B cell (primary cell): ENCODE data around the gene TMEM140. TPM values are rescaled to one million over a fixed set of nuclear protein-coding genes. Genes with fewer than 3 reads are reported as not detected.

Source experiments
- ATAC-seq: fragments of 200-7000 bp; cut with Tn5 transposase; one replicate; pipeline ENCODE4 v1.10.0; 2021; ENCODE audit warnings: low read depth, mild to moderate bottlenecking, moderate number of reproducible peaks, moderate library complexity
- CTCF ChIA-PET: fragments of 350-600 bp; sonication (Branson Sonifier 250); formaldehyde crosslinking; loops from one replicate; lab custom pipeline; 2021; ENCODE audit warnings: antibody characterized with exemption, inconsistent platforms; lab: Charles Lee
- POLR2A ChIA-PET: fragments of 350-600 bp; sonication (Branson Sonifier 250); formaldehyde crosslinking; loops from one replicate; lab custom pipeline; 2021; ENCODE audit warnings: antibody characterized with exemption; lab: Charles Lee
- DNase-seq: peaks from one replicate; pipeline ENCODE4 v3.0.0; 2013
- H2AFZ ChIP-seq: 2 replicates; pipeline ENCODE4 v1.6.1; 2012; ENCODE audit warnings: mild to moderate bottlenecking, low read depth, low read length; ENCODE audit not compliant: insufficient read depth, poor library complexity, severe bottlenecking
- H3K27ac ChIP-seq, 2 donors: 1 replicate in 1 of 2; 2 replicates in 1 of 2; pipeline ENCODE4 v1.5.1; 2012 to 2013; ENCODE audit warnings: low read length in 2 of 2, mild to moderate bottlenecking in 2 of 2, moderate library complexity in 1 of 2
- H3K27me3 ChIP-seq, 4 experiments: fragments of 200-600 bp in 1 of 4; sonication (generic) in 1 of 4; replicated peaks in 1 of 4; 1 replicate in 2 of 4; 2 replicates in 2 of 4; pipeline versions ENCODE4 v1.6.1 to v1.7.0; 2013 to 2016; ENCODE audit warnings: low read length in 3 of 4, mild to moderate bottlenecking in 2 of 4, mixed read lengths in 1 of 4, moderate library complexity in 1 of 4; ENCODE audit not compliant: insufficient read depth in 4 of 4, control insufficient read depth in 3 of 4; ENCODE audit errors: control extremely low read depth in 1 of 4
- H3K36me3 ChIP-seq, 2 experiments: replicated peaks in 1 of 2; 1 replicate in 1 of 2; 2 replicates in 1 of 2; pipeline versions ENCODE4 v1.6.1 to v1.7.1; 2013; ENCODE audit warnings: low read length in 1 of 2; ENCODE audit not compliant: insufficient read depth in 2 of 2, control insufficient read depth in 1 of 2; ENCODE audit errors: control extremely low read depth in 1 of 2, extremely low read depth in 1 of 2
- H3K4me1 ChIP-seq, 2 donors: fragments of 200-600 bp in 1 of 2; sonication (generic) in 1 of 2; 1 replicate in 1 of 2; 2 replicates in 1 of 2; pipeline versions ENCODE4 v1.5.1 to v1.6.1; 2013 to 2017; ENCODE audit warnings: low read length in 2 of 2; ENCODE audit not compliant: control insufficient read depth in 2 of 2, insufficient read depth in 2 of 2
- H3K4me2 ChIP-seq: replicated peaks from 2 replicates; pipeline ENCODE3; 2012; ENCODE audit warnings: mild to moderate bottlenecking, low read depth, low read length; ENCODE audit not compliant: poor library complexity, severe bottlenecking
- H3K4me3 ChIP-seq, 5 experiments: fragments of 200-600 bp in 1 of 5; sonication (generic) in 1 of 5; 1 replicate in 3 of 5; 2 replicates in 2 of 5; pipeline versions ENCODE4 v1.5.1 to v1.7.0; 2011 to 2016; ENCODE audit warnings: low read length in 4 of 5, mild to moderate bottlenecking in 4 of 5, low read depth in 2 of 5, control low read depth in 1 of 5, moderate library complexity in 1 of 5; ENCODE audit not compliant: insufficient read depth in 1 of 5; ENCODE audit errors: control extremely low read depth in 1 of 5, extremely low read depth in 1 of 5
- H3K79me2 ChIP-seq: fragments of 200-600 bp; sonication (generic); one replicate; pipeline ENCODE4 v1.6.0; 2016; ENCODE audit warnings: low read length; ENCODE audit not compliant: control insufficient read depth, insufficient read depth
- H3K9ac ChIP-seq: fragments of 200-600 bp; sonication (generic); 2 replicates; pipeline ENCODE4 v1.6.1; 2017; ENCODE audit warnings: mild to moderate bottlenecking, low read length, moderate library complexity
- H3K9me3 ChIP-seq, 3 donors: one replicate each; pipeline versions ENCODE4 v1.6.1 to v1.7.1; 2013; ENCODE audit warnings: low read length in 2 of 3; ENCODE audit not compliant: control insufficient read depth in 2 of 3, insufficient read depth in 1 of 3; ENCODE audit errors: control extremely low read depth in 1 of 3
- H4K20me1 ChIP-seq: 2 replicates; pipeline ENCODE4 v1.6.0; 2012; ENCODE audit warnings: mild to moderate bottlenecking, low read length; ENCODE audit not compliant: insufficient read depth, control insufficient read depth, poor library complexity, severe bottlenecking
- H3K27ac Mint-ChIP-seq: one replicate; pipeline ENCODE4 v1.8.0; 2021; ENCODE audit warnings: mixed read lengths
- H3K27me3 Mint-ChIP-seq: one replicate; pipeline ENCODE4 v1.8.0; 2021; ENCODE audit warnings: mixed read lengths
- H3K4me1 Mint-ChIP-seq: one replicate; pipeline ENCODE4 v1.8.0; 2021; ENCODE audit warnings: mixed read lengths
- H3K4me3 Mint-ChIP-seq: one replicate; pipeline ENCODE4 v1.8.0; 2021; ENCODE audit warnings: mixed read lengths
- H3K9me3 Mint-ChIP-seq: one replicate; pipeline ENCODE4 v1.8.0; 2022; ENCODE audit warnings: mixed read lengths; ENCODE audit not compliant: insufficient read depth
- EZH2 ChIP-seq: IDR thresholded peaks from 2 replicates; pipeline ENCODE4 v1.6.1; 2012; ENCODE audit warnings: borderline replicate concordance, low read depth, mild to moderate bottlenecking, moderate library complexity, low read length; ENCODE audit not compliant: insufficient read depth, poor library complexity, severe bottlenecking
- WGBS: methylation state at CpG from one replicate; pipeline ENCODE4 v1.1.5; 2013; ENCODE audit warnings: missing lambda C conversion rate; ENCODE audit not compliant: insufficient coverage; 5-methylcytosine and 5-hydroxymethylcytosine counted together
- intact Hi-C: fragments of 100-400 bp; cut with micrococcal nuclease; formaldehyde crosslinking; loops from one replicate; pipeline ENCODE4 v1.10.0; 2022
- polyA plus RNA-seq: library from polyadenylated mRNA; depleted of rRNA; stranded (reverse); fragments of >200 nt; gene quantifications from 2 replicates; pipeline ENCODE4 v1.2.3, GENCODE V29; 2012
- total RNA-seq, 2 donors: library from RNA; stranded (reverse); fragments of 120-200 nt in 1 of 2; gene quantifications; 1 replicate in 1 of 2; 2 replicates in 1 of 2; pipeline versions ENCODE4 v1.2.3 to v1.2.4, GENCODE V29; 2013 to 2022
- TF ChIP-seq, protein P1 (sequence below): fragments of 200-600 bp; IDR thresholded peaks from one replicate; pipeline ENCODE4 v1.8.0; 2022; ENCODE audit warnings: antibody characterized with exemption, mild to moderate bottlenecking

Gene TMEM140
- total and polyA plus RNA-seq, 2 donors (not counting 1 experiment from before 2014, with no cell fraction given), result 3.8 to 79.1 TPM

DNA sequence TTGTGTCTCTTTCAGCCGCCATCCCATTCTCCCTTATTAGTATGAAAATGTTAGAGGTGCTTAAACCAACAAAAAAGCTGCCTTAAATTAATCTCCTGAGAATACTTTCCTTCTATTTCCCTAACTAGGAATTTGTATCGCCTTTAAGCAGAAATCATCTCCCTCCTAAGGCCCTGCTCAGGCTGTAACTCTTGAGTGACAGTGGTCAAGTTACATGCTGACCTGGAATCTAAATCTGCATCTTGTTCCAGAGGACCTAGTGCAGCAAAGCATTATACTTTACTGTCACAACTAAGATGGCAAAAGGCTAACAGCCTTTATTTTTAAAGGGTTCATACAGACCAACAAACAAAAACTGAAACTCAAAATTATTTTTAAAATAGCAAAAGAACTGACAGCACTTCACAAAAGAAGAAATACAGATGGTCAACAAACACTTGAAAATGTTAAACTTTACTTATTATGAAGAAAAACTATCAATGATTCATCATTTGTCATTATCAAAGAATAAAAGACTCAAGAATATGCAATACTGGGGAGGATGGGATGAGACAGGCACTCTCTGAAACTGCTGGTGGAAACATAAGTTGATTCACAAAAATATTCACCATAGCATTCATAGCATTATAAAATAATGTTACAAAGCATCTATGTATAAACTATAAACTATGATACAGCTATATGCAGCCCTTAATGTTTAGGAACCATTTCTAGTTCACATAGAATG lies 11.7 kb downstream of the TMEM140 start:
- POLR2A ChIA-PET, result interaction anchor here (0.7 to 2.9 kb wide), 6 partner anchors 8 to 1559 kb away, joined by 3 to 22 read pairs (median 6); partner anchors contain the start of genes AGBL3, CYREN and TMEM140
- peaks cover 74% of the 10 kb centered on the region for H3K79me2 ChIP-seq
- peak overlapping the region; percentile 50 for H3K27ac Mint-ChIP-seq
- no peak for DNase-seq
- no peak overlapping the region for H3K4me3 ChIP-seq
- TF ChIP-seq, protein P1, sequence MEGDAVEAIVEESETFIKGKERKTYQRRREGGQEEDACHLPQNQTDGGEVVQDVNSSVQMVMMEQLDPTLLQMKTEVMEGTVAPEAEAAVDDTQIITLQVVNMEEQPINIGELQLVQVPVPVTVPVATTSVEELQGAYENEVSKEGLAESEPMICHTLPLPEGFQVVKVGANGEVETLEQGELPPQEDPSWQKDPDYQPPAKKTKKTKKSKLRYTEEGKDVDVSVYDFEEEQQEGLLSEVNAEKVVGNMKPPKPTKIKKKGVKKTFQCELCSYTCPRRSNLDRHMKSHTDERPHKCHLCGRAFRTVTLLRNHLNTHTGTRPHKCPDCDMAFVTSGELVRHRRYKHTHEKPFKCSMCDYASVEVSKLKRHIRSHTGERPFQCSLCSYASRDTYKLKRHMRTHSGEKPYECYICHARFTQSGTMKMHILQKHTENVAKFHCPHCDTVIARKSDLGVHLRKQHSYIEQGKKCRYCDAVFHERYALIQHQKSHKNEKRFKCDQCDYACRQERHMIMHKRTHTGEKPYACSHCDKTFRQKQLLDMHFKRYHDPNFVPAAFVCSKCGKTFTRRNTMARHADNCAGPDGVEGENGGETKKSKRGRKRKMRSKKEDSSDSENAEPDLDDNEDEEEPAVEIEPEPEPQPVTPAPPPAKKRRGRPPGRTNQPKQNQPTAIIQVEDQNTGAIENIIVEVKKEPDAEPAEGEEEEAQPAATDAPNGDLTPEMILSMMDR, result no peak
- no peak for TF ChIP-seq EZH2
- H3K27me3 Mint-ChIP-seq, result no peaks in the 10 kb centered on the region
- peaks cover 1 to 17% (median 16%) of the 10 kb centered on the region in 3 donors for H3K9me3 ChIP-seq
- ATAC-seq, result no peak
- H3K27ac ChIP-seq, result peak overlapping the region in 1 of 2 donors; percentile 59
- CTCF ChIA-PET, result interaction anchor here (1.1 to 4.9 kb wide), 5 partner anchors 10 to 176 kb away, joined by 3 to 47 read pairs (median 29); partner anchors contain the start of genes AGBL3, CYREN and TMEM140
- intact Hi-C loops, result no loop called here
- no peak overlapping the region for H2AFZ ChIP-seq
- peak overlapping the region; percentile 52 for H3K4me2 ChIP-seq
- H4K20me1 ChIP-seq, result peaks cover 27% of the 10 kb centered on the region
- peak overlapping the region; percentile 1 for H3K4me3 Mint-ChIP-seq
- peaks cover 11% of the 10 kb centered on the region for H3K9me3 Mint-ChIP-seq
- 100% methylated on average over 1 of the region's 2 CpGs for WGBS
- H3K4me1 Mint-ChIP-seq, result peaks cover 55% of the 10 kb centered on the region
- H3K9ac ChIP-seq, result no peak overlapping the region
- no peaks in the 10 kb centered on the region for H3K27me3 ChIP-seq
- peaks cover 0 to 25% of the 10 kb centered on the region in 2 experiments for H3K36me3 ChIP-seq
- H3K4me1 ChIP-seq, result peaks cover 26 to 32% of the 10 kb centered on the region in 2 donors
